ENCODE measurements around the gene AFMID. TPM values are rescaled to one million over a fixed set of nuclear protein-coding genes. Genes with fewer than 3 reads are reported as not detected.
"Not testable (repeated sequence)": the region's sequence is repeated elsewhere in the genome, so short reads cannot be mapped to it uniquely, and the experiment has no call there.

The AFMID gene
- total RNA-seq, 2 donors from 2014 or later = 78.9 to 94.6 TPM

GRCh38 chr17:78252111-78252634 lies 65.0 kb downstream of the AFMID start:
- 62 to 71% methylated on average over 11 to 12 of the region's 12 CpGs for WGBS, 2 donors
- Histone ChIP-seq H3K9me3 (no peaks in the 10 kb centered on the region), H3K36me3 (replicated peaks in 1 of 2; ENCODE audit: insufficient read depth in 1 of 2, low read depth in 2 of 2) (no peaks in the 10 kb centered on the region), H3K4me3 (no peak overlapping the region), H3K27me3 (no peaks in the 10 kb centered on the region), H3K4me1 (peaks cover 23% of the 10 kb centered on the region), H3K27ac (no peak overlapping the region)
- intact Hi-C loops (cut with DNase I) = loop anchor here (5.0 kb wide), 1 partner anchor 140 kb away; no protein-coding TSS in a partner anchor
- DNase-seq (peak in 2 of 4 donors; percentile 14 to 42), ATAC-seq (no peak)
- no peak for TF ChIP-seq CTCF (IDR thresholded peaks at IDR 0.05)
- TF ChIP-seq POLR2A (IDR thresholded peaks at IDR 0.05) = no peak

GRCh38 chr17:78252701-78253635 lies 65.8 kb downstream of the AFMID start:
- TF ChIP-seq CTCF (IDR thresholded peaks at IDR 0.05) (no peak), POLR2A (IDR thresholded peaks at IDR 0.05) (no peak)
- no peak overlapping the region for H3K4me3 ChIP-seq
- peaks cover 23% of the 10 kb centered on the region for H3K4me1 ChIP-seq
- H3K27me3 ChIP-seq = no peaks in the 10 kb centered on the region
- ATAC-seq (no peak), DNase-seq (peak in 1 of 4 donors; percentile 10)
- no peak overlapping the region for H3K27ac ChIP-seq
- intact Hi-C loops (cut with DNase I) = loop anchor here (5.0 kb wide), 1 partner anchor 141 kb away; no protein-coding TSS in a partner anchor
- WGBS, 2 donors = 63 to 71% methylated on average over 10 to 13 of the region's 15 CpGs
- no peaks in the 10 kb centered on the region for H3K9me3 ChIP-seq
- no peaks in the 10 kb centered on the region for H3K36me3 ChIP-seq (replicated peaks in 1 of 2; ENCODE audit: insufficient read depth in 1 of 2, low read depth in 2 of 2)

GRCh38 chr17:78253636-78253945 lies 66.4 kb downstream of the AFMID start:
- ATAC-seq; H3K4me3 ChIP-seq; H3K27me3 ChIP-seq; H3K9me3 ChIP-seq; DNase-seq; H3K27ac ChIP-seq; H3K36me3 ChIP-seq (replicated peaks in 1 of 2; ENCODE audit: insufficient read depth in 1 of 2, low read depth in 2 of 2): not testable (repeated sequence)
- intact Hi-C loops (cut with DNase I) = loop anchor here (5.0 kb wide), 1 partner anchor 141 kb away; no protein-coding TSS in a partner anchor
- peaks cover 23% of the 10 kb centered on the region for H3K4me1 ChIP-seq
- WGBS, 2 donors = 63 to 70% methylated on average over 12 of the region's 12 CpGs

- ATAC-seq (peak; percentile 81), DNase-seq (peak; percentile 82 to 88 (median 84))
- Histone ChIP-seq H3K36me3 (replicated peaks in 1 of 2; ENCODE audit: insufficient read depth in 1 of 2, low read depth in 2 of 2) (no peaks in the 10 kb centered on the region), H3K4me1 (peaks cover 23% of the 10 kb centered on the region), H3K4me3 (peak overlapping the region; percentile 75 to 82), H3K9me3 (no peaks in the 10 kb centered on the region), H3K27me3 (no peaks in the 10 kb centered on the region), H3K27ac (peak overlapping the region; percentile 61 to 77 (median 72))
- peak in 2 of 3 donors; percentile 61 to 62 for TF ChIP-seq POLR2A (IDR thresholded peaks at IDR 0.05)
- TF ChIP-seq CTCF (IDR thresholded peaks at IDR 0.05) = no peak
- WGBS, 2 donors = 1 to 2% methylated on average over 11 to 70 of the region's 73 CpGs
- intact Hi-C loops (cut with DNase I) = loop anchor here (5.0 kb wide), 1 partner anchor 142 kb away; no protein-coding TSS in a partner anchor
Observed at GRCh38 chr17:78253946-78254672, 66.9 kb downstream of the AFMID start.

All from body of pancreas (tissue), 4 donors.